ENCODE data around the gene SETD6. TPM values are rescaled to one million over a fixed set of nuclear protein-coding genes. Genes with fewer than 3 reads are reported as not detected.

SETD6 gene
- total and polyA plus RNA-seq, 9 of the 15 experiments (the other 6 are each of a cell fraction or from before 2014, with no cell fraction given) = 9.2 to 40.9 (median 19.8) TPM

GRCh38 chr16:58494981-58495520 lies 20.3 kb upstream of the SETD6 start:
- no peaks in the 10 kb centered on the region for H3K9me3 ChIP-seq (replicated peaks; ENCODE audit: control insufficient read depth, insufficient read depth, low read depth, low read length)
- peaks cover 0 to 33% of the 10 kb centered on the region in 2 experiments; a peak in 3 of 5 replicates for H3K27me3 ChIP-seq (ENCODE audit: control insufficient read depth in 2 of 2, insufficient read depth in 2 of 2, low read length in 2 of 2)
- H3K4me2 ChIP-seq (ENCODE audit: insufficient read depth, low read length) = no peak overlapping the region
- peaks cover 2% of the 10 kb centered on the region for H3K9me1 ChIP-seq (ENCODE audit: control insufficient read depth, insufficient read depth, low read length)
- H4K20me1 ChIP-seq (replicated peaks; ENCODE audit: control insufficient read depth, insufficient read depth, low read length) = peaks cover 15% of the 10 kb centered on the region; the same call in 1 of the 2 replicates
- H3K36me3 ChIP-seq (ENCODE audit: control insufficient read depth, insufficient read depth, low read length) = no peaks in the 10 kb centered on the region
- WGBS (ENCODE audit: insufficient coverage, low coverage, missing lambda C conversion rate) = 0% methylated on average over 8 of the region's 8 CpGs
- CTCF ChIA-PET (ENCODE audit: low intra/inter-chr PET ratio) = no interaction called here
- H3K79me2 ChIP-seq (ENCODE audit: control insufficient read depth, insufficient read depth, low read length) = no peaks in the 10 kb centered on the region
- H3K27ac ChIP-seq (ENCODE audit: extremely low read depth, low read depth, low read length) = no peak overlapping the region
- in situ Hi-C loops (cut with MboI) = loop anchor here (5.0 kb wide), 1 partner anchor 158 kb away; no protein-coding TSS in a partner anchor
- peak; percentile 87 for ATAC-seq
- peak; percentile 93 for FAIRE-seq
- H3K4me1 ChIP-seq (replicated peaks in 1 of 2; ENCODE audit: control insufficient read depth in 2 of 2, insufficient read depth in 2 of 2, low read length in 2 of 2) = peaks cover 3 to 38% of the 10 kb centered on the region in 2 experiments; a peak in 4 of 5 replicates
- POLR2A ChIA-PET = interaction anchor here (0.6 to 2.1 kb wide), 3 partner anchors 10 to 60 kb away, joined by 3 to 7 read pairs (median 4); no protein-coding TSS in a partner anchor
- H3K4me3 ChIP-seq = no peak overlapping the region
- no TSS peak for BruUV-seq (replicated peaks)
- intact Hi-C loops (cut with micrococcal nuclease) = loop anchor here (5.0 kb wide), 2 partner anchors 167 to 262 kb away; no protein-coding TSS in a partner anchor
- H2AFZ ChIP-seq (ENCODE audit: low read depth, low read length) = no peak overlapping the region
- no peak overlapping the region for H3K9ac ChIP-seq (ENCODE audit: insufficient read depth in 1 of 2, low read depth in 2 of 2, low read length in 2 of 2)
- DNase-seq (ENCODE audit: extremely low read depth in 1 of 4, low spot score in 3 of 4) = peak; percentile 86 to 92 (median 90)
- TF ChIP-seq BACH1 (tag; IDR thresholded peaks at IDR 0.05) = peak; percentile 45; the same call in 1 of the 2 replicates
- TF ChIP-seq FOXJ2 (tag; IDR thresholded peaks at IDR 0.05) = peak; percentile 99
- TF ChIP-seq TFAP4 (CRISPR knock-in tag; IDR thresholded peaks at IDR 0.05; ENCODE audit: borderline replicate concordance) = peak; percentile 9; the same call in 1 of the 2 replicates
- TF ChIP-seq KDM1A (IDR thresholded peaks at IDR 0.05) = peak; percentile 92 to 93
- TF ChIP-seq JUND (IDR thresholded peaks at IDR 0.05; ENCODE audit: borderline replicate concordance, low read depth, low read length) = peak; percentile 73
- peak; percentile 57; the same call in 1 of the 3 replicates for TF ChIP-seq JUND (tag; IDR thresholded peaks at IDR 0.05; ENCODE audit: borderline replicate concordance, low read depth, low read length)
- TF ChIP-seq CREB3 (tag; conservative IDR thresholded peaks at IDR 0.05; ENCODE audit: low read depth) = no peak
- peak; percentile 53; the same call in 1 of the 2 replicates for TF ChIP-seq JUN (IDR thresholded peaks at IDR 0.05; ENCODE audit: borderline replicate concordance, low read depth, low read length)
- no peak for TF ChIP-seq JUN (CRISPR knock-in tag; IDR thresholded peaks at IDR 0.05; ENCODE audit: borderline replicate concordance)
- TF ChIP-seq RFX5 (IDR thresholded peaks at IDR 0.05; ENCODE audit: low read depth, low read length) = peak; percentile 90
- no peak for TF ChIP-seq EP400 (IDR thresholded peaks at IDR 0.05)
- no peak for TF ChIP-seq BRCA1 (IDR thresholded peaks at IDR 0.05)
- TF ChIP-seq BRCA1 (CRISPR knock-in tag; IDR thresholded peaks at IDR 0.05) = no peak
- peak; percentile 65 to 100 for TF ChIP-seq RCOR1 (IDR thresholded peaks at IDR 0.05; ENCODE audit: borderline replicate concordance in 1 of 2, low read depth in 2 of 2, low read length in 2 of 2)
- TF ChIP-seq ZBTB1 (CRISPR knock-in tag; IDR thresholded peaks at IDR 0.05; ENCODE audit: borderline replicate concordance, low read depth) = no peak
- TF ChIP-seq FOXM1 (IDR thresholded peaks at IDR 0.05; ENCODE audit: low read depth) = peak; percentile 67
- no peak for TF ChIP-seq FOXM1 (CRISPR knock-in tag; IDR thresholded peaks at IDR 0.05; ENCODE audit: low read depth)
- TF ChIP-seq RB1 (IDR thresholded peaks at IDR 0.05; ENCODE audit: low read depth) = peak; percentile 50; the same call in 1 of the 2 replicates
- no peak for TF ChIP-seq TCF3 (CRISPR knock-in tag; IDR thresholded peaks at IDR 0.05)
- TF ChIP-seq PRPF4 (IDR thresholded peaks at IDR 0.05; ENCODE audit: insufficient read depth, low read depth, low read length, poor library complexity, severe bottlenecking) = no peak
- peak; percentile 83 for TF ChIP-seq CREBBP (IDR thresholded peaks at IDR 0.05; ENCODE audit: low read depth, low read length)
- no peak for TF ChIP-seq ZSCAN29 (IDR thresholded peaks at IDR 0.05)
